Endothelial cell (in vitro differentiated cells): ENCODE measurements around the gene CABP7. TPM values are rescaled to one million over a fixed set of nuclear protein-coding genes. Genes with fewer than 3 reads are reported as not detected.
A peak's percentile ranks its signal among the peaks of the same experiment; 100 is the strongest.

Source experiments
- DNase-seq: peaks from one replicate; pipeline ENCODE4 v3.0.0; 2021; ENCODE audit warnings: low spot score
- H3K27ac Mint-ChIP-seq: one replicate; pipeline ENCODE4 v1.8.0; 2021; ENCODE audit warnings: mixed read lengths, inconsistent platforms; ENCODE audit not compliant: unreplicated experiment
- H3K27me3 Mint-ChIP-seq: one replicate; pipeline ENCODE4 v1.8.0; 2021; ENCODE audit warnings: mild to moderate bottlenecking, moderate library complexity, mixed read lengths, inconsistent platforms; ENCODE audit not compliant: unreplicated experiment
- H3K36me3 Mint-ChIP-seq: one replicate; pipeline ENCODE4 v1.8.0; 2021; ENCODE audit warnings: mild to moderate bottlenecking, low read depth, mixed read lengths, inconsistent platforms; ENCODE audit not compliant: unreplicated experiment
- H3K4me1 Mint-ChIP-seq: one replicate; pipeline ENCODE4 v1.8.0; 2021; ENCODE audit warnings: mild to moderate bottlenecking, mixed read lengths, inconsistent platforms; ENCODE audit not compliant: unreplicated experiment
- H3K4me3 Mint-ChIP-seq: one replicate; pipeline ENCODE4 v1.8.0; 2021; ENCODE audit warnings: mild to moderate bottlenecking, mixed read lengths, inconsistent platforms; ENCODE audit not compliant: unreplicated experiment
- H3K9me3 Mint-ChIP-seq: one replicate; pipeline ENCODE4 v1.8.0; 2021; ENCODE audit warnings: mixed read lengths, inconsistent platforms; ENCODE audit not compliant: unreplicated experiment
- total RNA-seq: library from RNA; stranded (reverse); fragmentation: NEBNext Ultra II Directional; extraction: Animal tissue kit (Norgen Biotek cat#: 25700); gene quantifications from one replicate; pipeline ENCODE4 v1.2.1, GENCODE V29; 2021; ENCODE audit not compliant: unreplicated experiment
- TF ChIP-seq, protein P1 (sequence below): fragments of 200-600 bp; sonication (generic); IDR thresholded peaks from one replicate; pipeline ENCODE4 v1.5.0; 2021; ENCODE audit warnings: antibody characterized with exemption; ENCODE audit not compliant: unreplicated experiment

Gene CABP7
- total RNA-seq, 1 donor from 2014 or later, result not detected

DNA sequence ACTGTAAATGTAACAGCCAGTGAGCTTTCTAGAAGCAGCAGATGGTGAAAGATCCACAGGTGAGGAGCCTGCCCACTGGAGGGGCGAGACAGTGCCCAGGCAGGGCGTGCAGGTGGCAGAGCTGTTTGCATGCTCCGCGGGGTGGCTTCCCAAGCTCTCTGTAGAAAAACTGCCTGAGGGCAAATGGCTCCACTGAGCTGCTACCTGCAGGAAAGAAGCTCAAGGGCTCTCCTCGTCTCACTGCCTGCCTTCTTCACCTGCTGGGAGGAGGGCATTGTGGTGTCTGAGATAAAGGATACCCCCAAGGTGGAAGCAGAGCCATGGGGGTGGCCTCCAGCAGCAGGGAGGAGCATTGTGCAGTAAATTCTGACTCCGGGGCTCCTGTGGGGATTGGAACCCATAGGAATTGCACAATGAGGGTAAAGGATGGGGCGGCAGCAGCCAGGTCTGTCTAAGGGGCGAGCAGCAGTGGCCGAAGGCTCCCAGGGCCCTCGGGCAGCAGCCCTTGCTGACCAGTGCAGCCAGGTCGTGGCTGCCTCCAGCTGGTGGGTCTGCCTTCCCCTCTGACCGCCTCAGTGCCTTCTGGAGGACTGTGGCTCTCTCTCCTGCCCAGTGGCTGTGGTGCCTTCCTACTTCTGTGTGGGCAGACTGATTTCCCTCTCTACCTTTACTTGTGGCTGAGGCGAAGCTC lies 28.0 kb upstream of the CABP7 start:
- no peak for DNase-seq
- peaks cover 12% of the 10 kb centered on the region for H3K4me1 Mint-ChIP-seq
- TF ChIP-seq, protein P1, sequence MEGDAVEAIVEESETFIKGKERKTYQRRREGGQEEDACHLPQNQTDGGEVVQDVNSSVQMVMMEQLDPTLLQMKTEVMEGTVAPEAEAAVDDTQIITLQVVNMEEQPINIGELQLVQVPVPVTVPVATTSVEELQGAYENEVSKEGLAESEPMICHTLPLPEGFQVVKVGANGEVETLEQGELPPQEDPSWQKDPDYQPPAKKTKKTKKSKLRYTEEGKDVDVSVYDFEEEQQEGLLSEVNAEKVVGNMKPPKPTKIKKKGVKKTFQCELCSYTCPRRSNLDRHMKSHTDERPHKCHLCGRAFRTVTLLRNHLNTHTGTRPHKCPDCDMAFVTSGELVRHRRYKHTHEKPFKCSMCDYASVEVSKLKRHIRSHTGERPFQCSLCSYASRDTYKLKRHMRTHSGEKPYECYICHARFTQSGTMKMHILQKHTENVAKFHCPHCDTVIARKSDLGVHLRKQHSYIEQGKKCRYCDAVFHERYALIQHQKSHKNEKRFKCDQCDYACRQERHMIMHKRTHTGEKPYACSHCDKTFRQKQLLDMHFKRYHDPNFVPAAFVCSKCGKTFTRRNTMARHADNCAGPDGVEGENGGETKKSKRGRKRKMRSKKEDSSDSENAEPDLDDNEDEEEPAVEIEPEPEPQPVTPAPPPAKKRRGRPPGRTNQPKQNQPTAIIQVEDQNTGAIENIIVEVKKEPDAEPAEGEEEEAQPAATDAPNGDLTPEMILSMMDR, result no peak
- peaks cover 3% of the 10 kb centered on the region for H3K27me3 Mint-ChIP-seq
- no peak overlapping the region for H3K4me3 Mint-ChIP-seq
- H3K9me3 Mint-ChIP-seq, result no peaks in the 10 kb centered on the region
- no peak overlapping the region for H3K27ac Mint-ChIP-seq
- peaks cover 8% of the 10 kb centered on the region for H3K36me3 Mint-ChIP-seq

DNA sequence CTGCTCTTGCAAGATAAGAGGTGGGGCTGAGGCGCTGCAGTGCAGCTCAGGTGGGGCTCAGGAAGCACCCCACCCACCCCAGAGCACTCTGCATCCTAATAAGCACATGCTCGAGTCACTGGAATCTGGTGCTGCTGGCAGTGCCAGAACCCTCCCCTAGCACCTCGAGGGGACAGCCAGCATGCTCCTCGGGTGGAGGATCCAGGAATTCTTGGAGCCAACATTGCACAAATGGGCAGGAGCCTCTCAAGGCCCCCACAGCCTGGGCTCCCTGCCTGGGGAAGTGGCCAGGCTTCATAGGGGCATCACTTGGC lies 27.5 kb upstream of the CABP7 start:
- Mint-ChIP-seq H3K4me1 (peaks cover 12% of the 10 kb centered on the region), H3K27ac (no peak overlapping the region), H3K36me3 (peaks cover 4% of the 10 kb centered on the region), H3K9me3 (no peaks in the 10 kb centered on the region), H3K27me3 (peaks cover 3% of the 10 kb centered on the region), H3K4me3 (no peak overlapping the region)
- TF ChIP-seq, protein P1, result no peak
- DNase-seq, result no peak

DNA sequence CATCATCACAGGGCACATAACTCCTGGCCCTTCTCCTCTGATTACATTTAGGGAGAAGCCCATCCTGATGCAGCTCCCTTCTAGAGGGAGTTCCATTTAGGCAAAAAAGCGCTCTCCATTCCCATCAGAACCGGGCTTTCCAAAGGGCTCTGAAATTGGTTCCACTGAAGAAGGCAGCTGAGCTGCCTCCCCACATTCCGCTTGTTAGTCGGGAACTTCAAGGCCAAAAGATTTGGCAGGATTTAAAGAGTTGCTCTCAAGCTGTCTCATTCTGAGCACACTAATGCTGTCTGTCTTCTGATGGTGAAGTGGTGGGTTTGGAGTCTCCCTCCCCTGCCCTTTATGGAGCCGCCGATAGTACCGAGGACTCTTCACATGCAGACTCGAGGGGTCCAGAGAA lies 26.6 kb upstream of the CABP7 start:
- TF ChIP-seq, protein P1, result no peak
- H3K4me1 Mint-ChIP-seq, result peaks cover 12% of the 10 kb centered on the region
- no peaks in the 10 kb centered on the region for H3K9me3 Mint-ChIP-seq
- peaks cover 4% of the 10 kb centered on the region for H3K36me3 Mint-ChIP-seq
- H3K27me3 Mint-ChIP-seq, result peaks cover 3% of the 10 kb centered on the region
- H3K27ac Mint-ChIP-seq, result no peak overlapping the region
- peak overlapping the region; percentile 6 for H3K4me3 Mint-ChIP-seq
- DNase-seq, result no peak

DNA sequence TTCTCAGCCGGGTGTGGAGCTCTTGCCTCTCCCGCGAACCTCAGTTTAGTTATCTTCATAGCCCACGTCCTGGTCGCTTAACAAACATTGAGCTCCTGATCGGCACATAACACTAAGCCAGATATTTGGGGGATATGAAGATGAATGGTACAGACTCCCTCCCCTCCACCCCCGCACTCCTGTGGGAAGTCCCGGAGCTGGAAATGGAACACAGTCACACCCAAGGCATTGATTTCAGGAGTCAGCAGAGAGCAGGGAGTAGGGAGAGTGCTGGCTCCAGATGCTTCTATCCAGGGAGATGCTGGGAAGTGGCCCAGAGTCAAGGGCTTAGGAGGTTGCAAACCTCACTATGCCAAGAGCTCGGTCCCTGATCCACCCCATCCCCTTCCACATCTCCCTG lies 26.1 kb upstream of the CABP7 start:
- no peak for DNase-seq
- Mint-ChIP-seq H3K27ac (no peak overlapping the region), H3K9me3 (no peaks in the 10 kb centered on the region), H3K27me3 (peaks cover 3% of the 10 kb centered on the region), H3K36me3 (peaks cover 4% of the 10 kb centered on the region), H3K4me1 (peaks cover 12% of the 10 kb centered on the region), H3K4me3 (no peak overlapping the region)
- TF ChIP-seq, protein P1, result no peak

DNA sequence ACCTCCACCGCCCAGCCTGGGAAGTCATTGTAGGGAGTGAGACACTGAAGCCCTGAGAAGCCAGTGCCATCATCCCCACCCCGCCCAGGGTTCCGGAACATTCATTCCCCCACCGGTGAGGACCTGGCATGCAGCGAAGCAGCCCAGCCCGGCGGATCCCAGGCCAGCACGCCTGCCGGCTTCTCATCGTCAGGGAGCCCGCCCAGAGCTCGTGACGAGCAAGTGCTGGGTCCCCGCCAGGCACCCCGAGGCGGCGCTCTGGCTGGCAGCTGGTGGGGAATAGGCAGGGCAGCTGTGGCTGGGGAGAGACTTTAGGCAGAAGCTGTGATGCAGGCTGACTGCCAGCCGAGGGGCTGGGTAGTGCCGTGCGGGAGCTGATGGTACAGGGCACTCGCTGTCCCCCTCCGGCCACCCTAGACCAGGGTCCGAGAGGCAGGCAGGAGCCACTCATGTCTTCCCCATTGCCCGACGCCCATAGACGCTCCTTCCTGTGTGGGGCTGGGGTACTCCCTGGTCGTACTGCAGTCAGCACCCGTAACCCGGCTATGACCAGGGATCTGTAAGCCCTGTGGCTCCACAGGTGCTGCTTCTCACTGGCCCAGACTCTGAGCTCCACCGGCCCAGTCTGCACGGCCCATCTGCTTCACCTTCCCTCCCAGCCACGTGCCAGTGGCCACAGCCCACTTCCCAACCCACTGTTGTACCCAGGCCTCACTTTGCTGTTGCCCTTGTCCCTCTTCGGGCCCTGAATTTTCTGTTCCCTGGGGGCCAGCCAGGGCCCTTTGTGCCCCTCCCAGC lies 24.5 kb upstream of the CABP7 start:
- Mint-ChIP-seq H3K4me1 (peaks cover 2% of the 10 kb centered on the region), H3K4me3 (peak overlapping the region; percentile 21), H3K27me3 (peaks cover 3% of the 10 kb centered on the region), H3K36me3 (no peaks in the 10 kb centered on the region), H3K27ac (no peak overlapping the region), H3K9me3 (no peaks in the 10 kb centered on the region)
- TF ChIP-seq, protein P1, result no peak
- no peak for DNase-seq
